NCI-H345 treated with DMSO at 0.1 percent for 48 hours (cell line): Measurements from ENCODE around the gene MRFAP1.
"Not testable (repeated sequence)": the region's sequence is repeated elsewhere in the genome, so short reads cannot be mapped to it uniquely, and the experiment has no call there.

ENCODE experiments used
- DNase-seq: peaks from one replicate; lab custom pipeline; 2025; ENCODE audit not compliant: unreplicated experiment; lab: John Stamatoyannopoulos, UW

The MRFAP1 gene

DNA sequence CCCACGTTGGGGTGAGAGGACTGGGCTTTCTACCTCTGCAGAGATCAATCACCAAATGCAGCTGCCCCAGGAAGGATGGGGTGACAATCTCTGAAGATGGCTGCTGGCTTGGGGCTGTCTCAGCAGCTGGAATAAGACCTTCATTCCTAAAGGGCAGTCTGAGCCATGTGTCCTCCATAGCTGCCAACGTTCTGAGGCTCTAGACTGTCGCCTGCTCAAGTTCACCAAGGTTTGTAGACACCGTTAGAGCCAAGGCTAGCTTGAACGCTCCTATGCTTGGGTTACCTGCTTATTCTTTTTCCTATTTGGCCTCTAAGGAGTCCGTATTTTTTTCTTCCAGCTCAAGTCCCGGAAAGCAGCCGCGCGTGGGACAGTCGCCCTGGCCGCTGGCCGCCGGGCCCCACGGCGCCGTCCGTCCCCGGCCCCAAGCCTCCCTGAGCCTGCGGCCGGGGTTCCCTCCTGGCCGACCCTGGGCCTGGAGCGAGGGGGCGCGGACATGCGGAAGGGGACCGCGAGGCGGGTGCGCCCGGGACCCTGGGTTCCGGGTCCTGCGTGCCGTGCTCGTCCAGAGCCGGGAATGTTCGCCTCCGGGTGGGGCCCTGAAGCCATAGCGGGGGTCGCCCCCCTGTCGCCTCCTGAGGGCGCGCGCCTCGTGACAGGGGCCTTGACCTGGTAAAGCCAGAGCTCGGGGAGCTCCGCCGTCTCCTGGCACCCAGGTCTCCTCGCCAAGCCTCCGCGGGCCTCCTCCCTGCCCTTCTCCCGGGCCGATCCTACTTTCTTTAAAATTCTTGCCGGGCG is 23.3 kb downstream of the MRFAP1 start:
- no peak for DNase-seq

DNA sequence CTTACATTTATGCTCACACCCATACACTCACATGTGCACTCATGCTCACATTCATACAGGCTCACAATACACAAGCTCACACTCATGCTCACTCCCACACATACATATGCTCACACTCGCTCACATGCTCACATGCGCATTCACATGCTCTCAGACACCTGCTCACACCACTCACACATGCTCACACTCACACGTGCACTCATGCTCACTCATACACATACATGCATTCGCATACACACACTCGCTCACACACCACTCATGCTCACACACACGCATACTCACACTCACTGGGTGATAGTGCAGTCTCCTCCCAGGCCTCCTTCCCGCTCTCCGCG is 24.8 kb downstream of the MRFAP1 start:
- no peak for DNase-seq

GRCh38 chr4:6668391-6668790 is 27.9 kb downstream of the MRFAP1 start:
- no peak for DNase-seq

- no peak for DNase-seq
Observed at GRCh38 chr4:6671648-6672047, 31.2 kb downstream of the MRFAP1 start.

DNA sequence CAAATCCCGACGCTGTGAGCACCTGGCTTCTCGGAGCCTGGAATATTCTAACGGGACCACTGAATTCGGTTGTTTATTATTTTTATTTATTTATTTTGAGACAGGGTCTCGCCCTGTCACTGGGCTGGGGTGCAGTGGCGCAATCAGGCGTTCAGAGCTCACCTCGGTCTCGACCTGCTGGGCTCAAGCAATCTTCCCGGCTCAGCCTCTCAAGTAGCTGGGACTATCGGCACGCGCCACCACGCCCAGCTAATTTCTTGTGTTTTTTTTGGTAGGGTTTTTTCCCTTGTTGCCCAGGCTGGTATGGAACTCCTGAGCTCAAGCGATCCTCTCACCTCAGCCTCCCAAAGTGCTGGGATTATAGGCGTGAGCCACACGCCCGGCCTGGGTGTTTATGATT is 31.6 kb downstream of the MRFAP1 start:
- DNase-seq = no peak

DNA sequence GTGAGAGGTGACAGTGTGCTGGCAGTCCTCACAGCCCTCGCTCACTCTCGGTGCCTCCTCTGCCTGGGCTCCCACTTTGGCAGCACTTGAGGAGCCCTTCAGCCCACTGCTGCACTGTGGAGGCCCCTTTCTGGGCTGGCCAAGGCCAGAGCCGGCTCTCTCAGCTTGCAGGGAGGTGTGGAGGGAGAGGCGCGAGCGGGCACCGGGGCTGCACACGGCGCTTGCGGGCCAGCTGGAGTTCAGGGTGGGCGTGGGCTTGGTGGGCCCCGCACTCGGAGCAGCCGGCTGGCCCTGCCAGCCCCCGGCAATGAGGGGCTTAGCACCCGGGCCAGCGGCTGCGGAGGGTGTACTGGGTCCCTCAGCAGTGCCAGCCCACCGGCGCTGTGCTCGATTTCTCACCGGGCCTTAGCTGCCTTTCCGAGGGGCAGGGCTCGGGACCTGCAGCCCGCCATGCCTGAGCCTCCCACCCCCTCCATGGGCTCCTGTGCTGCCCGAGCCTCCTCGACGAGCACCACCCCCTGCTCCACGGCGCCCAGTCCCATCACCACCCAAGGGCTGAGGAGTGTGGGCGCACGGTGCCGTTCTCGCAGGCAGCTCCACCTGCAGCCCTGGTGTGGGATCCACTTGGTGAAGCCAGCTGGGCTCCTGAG is 32.2 kb downstream of the MRFAP1 start:
- DNase-seq = not testable (repeated sequence)

- peak; percentile 1 for DNase-seq
Observed at GRCh38 chr4:6673191-6673659, 32.7 kb downstream of the MRFAP1 start.

- peak; percentile 76 for DNase-seq
Observed at GRCh38 chr4:6673660-6674499, 33.4 kb downstream of the MRFAP1 start.

DNA sequence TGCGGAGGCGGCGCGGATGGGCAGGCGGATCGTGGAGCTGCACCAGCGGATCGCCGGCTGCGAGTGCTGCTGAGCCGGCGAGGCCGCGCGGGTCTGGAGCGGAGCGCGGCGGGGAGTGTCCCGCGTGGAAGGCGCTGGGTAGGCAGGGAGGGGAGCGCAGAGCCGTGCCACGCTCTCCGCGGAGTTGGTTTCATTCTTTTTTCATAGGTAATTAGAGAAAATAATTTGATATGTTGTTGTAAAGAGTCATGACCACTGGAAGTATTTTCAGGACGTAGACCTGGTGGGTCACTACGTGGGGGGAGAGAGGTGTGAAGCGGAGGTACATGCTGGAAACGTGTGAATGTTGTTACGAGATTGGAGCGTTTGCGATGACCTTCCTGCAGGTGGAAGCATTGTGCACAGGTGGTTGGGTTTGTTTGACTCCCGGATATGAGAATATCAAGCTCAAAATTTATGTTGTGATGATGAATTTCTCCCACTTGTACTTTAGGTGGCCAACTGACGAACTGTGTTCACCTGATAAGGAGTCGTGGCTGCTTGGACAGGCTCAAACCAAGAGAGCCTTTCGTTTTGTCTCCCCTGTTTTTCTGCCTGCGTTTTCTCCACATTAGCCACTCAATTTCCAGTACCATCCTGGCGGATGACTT is 34.1 kb downstream of the MRFAP1 start:
- peak; percentile 2 for DNase-seq

- no peak for DNase-seq
Observed at GRCh38 chr4:6676722-6677558, 36.5 kb downstream of the MRFAP1 start.

GRCh38 chr4:6680372-6681034 is 40.0 kb downstream of the MRFAP1 start:
- no peak for DNase-seq

DNA sequence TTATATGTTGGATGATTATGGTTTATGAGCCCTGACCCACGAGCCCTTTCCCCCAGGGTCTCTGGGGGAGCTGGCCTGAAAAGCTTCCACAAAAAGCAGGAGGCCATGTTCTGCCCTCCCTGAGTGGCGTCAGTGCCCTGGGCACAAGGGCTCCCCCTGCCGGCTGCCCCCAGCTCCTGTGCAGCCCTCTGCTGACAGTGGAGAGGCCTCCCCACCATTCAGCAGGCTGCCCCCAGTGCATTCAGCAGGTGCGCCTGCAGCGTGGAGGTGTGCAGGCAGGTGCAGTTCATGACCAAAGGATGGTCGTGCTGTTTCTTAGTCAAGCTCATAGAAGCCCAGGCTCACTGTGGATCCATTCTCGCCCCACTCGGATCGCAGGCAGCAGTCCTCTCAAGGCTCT is 40.7 kb downstream of the MRFAP1 start:
- no peak for DNase-seq

DNA sequence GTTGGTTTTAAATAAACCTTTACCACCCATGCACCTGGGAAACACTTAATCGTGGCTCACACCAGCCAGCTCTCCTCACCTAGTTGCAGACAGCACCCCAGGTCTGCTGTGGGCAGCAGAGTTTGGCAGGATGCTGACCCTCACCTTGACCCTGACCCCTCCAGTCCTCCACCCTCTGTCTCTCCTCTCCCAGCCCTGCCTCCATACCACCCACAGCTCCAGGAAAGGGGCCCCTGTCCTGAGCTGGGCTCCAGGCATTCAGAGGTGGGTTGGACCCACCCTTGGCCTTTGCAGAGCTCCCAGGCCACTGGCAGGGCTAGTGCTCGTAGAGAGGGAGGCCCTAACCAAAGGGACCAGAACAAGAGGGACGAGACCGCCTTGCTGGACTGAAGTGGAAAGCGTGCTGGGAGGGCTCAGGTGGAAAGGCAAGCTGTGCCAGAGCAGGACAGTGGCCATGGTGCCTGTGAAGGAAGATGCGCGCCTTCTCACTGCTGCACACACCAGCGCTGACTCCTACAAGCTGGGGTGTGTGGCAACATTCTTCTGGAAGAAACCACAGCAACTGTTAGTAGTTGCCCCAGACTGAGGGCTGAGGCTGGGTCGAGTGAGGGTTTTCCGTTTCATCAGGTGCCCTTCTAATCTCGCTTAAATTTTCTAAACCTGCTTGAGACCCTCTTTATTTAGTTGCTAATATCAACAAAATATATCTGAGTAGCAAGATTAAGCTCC is 42.5 kb downstream of the MRFAP1 start:
- no peak for DNase-seq

DNA sequence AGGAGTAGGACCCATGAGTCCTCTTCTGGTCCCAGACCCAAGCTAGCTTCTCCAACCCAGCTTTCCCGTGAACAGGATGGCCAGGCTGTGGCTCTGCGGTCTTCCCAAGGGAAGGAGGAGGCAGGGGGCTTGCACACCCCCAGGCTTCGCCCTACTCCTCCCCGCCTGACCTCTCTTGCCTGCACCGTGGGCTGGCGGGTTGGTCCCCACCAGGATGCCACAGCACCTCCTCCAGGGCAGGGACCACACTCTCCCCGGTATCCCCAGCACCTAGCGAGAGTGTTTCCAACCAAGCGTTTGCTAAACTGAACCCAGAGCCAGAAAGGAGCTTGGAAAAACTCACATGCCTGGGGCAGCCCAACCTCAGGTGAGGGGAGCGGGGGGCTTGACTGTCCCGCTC is 44.2 kb downstream of the MRFAP1 start:
- DNase-seq = no peak

- no peak for DNase-seq
Observed at GRCh38 chr4:6686104-6686787, 45.8 kb downstream of the MRFAP1 start.

- peak; percentile 25 for DNase-seq
Observed at GRCh38 chr4:6687947-6688878, 47.7 kb downstream of the MRFAP1 start.

- no peak for DNase-seq
Observed at GRCh38 chr4:6688879-6689505, 48.5 kb downstream of the MRFAP1 start.
